Measurements from ENCODE around the gene POLR2F.
A peak's percentile ranks its signal among the peaks of the same experiment; 100 is the strongest.

Gene POLR2F

DNA sequence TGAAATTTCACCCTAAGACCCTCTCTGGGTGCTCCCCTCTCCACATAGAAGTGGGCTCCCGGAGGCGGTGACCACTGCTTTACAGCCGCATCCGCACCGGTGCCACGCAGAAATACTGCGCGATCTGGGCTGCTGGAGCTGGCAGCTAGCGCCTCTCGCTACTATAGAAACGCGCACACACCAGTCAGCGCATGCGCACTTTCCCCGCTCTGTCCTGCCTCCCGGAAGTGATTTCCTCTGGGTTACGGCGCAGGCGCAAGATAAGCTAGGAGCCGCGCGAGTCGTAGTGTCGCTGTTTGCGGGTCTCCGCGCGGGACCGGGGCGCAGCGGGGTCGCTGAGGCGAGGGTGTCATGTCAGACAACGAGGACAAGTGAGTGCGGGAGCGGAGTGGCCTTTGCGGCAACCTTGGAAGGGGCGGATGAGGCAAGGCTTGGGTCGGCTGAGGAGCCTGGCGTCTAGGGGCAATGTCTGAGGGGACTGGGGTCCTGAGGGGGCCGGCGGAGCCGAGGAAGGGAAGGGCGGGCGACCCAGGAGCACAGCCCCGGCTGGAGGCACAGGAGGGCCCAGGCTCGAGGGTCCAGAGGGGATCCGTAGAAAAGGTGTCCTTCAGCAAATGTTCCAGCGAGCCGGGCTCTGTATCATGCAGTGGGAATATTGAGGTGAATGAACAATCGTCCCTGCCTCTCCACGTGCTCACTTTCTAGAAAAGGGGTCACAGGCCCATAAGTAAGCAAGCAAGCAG is at the start of gene POLR2F, which contains the start of gene C22orf23:
Gene POLR2F (plus strand): TSS at position 263 of the 743 bp plus-strand sequence. CDS start 89 bp downstream, at position 352.
Gene C22orf23 (minus strand): TSS at position 165 of the 743 bp plus-strand sequence. CDS start 452 bp downstream, outside the sequence.
- peak; percentile 82 to 93 for DNase-seq (ENCODE audit: low read depth in 1 of 2, low spot score in 1 of 2)
- in situ Hi-C loops (cut with HindIII; ENCODE audit: low pct_unique_long_range_greater_than_20kb, low sequenced_read_pairs): no loop called here

DNA sequence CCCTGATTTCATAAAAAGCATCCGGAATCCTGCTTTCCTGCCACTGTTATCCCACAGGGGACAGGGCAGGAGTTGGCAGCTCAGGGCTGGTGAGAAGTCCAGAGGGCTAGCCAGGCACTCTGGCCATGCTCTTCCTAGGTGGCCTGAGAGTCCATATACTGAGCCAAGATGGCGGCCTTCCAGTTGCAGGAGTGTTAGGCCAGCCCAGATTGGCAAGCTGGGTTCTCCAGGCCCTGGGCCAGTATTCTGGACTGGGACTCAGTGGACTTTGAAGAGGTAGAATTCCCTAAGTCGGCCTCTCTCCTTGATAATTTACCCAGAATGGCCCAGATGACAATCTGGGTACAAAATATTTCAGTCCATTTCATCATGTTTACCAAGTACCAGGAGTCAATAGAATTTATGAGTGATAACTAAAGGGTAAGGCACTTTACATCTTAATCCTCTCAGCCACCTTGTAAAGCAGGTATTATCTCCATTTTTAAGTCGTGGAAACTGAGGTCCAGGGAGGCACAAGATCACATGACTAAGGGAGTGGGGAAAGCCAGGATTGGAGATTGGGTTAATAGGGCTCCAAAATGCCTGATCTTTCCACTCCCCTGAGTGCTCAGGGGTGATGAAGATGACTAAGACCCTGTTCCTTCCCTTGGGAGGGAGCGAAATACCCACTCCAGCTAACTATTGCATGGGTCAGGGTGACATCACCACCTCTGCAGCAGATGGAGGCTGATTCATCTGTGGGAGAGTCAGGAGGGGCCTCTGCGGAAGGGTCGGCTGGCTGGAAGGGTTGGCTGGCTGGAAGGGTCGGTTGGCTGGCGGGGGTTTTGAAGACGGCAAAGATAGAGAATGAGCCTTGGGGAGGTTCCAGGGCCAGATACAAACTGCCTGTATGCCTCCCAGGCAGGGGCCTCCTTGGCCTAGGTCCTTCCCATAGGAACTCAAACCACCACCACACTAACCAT is 48.6 kb upstream of the POLR2F start:
- DNase-seq (ENCODE audit: low read depth in 1 of 2, low spot score in 1 of 2): no peak
- TF ChIP-seq JUND (IDR thresholded peaks at IDR 0.05; ENCODE audit: low read depth): no peak
- in situ Hi-C loops (cut with HindIII; ENCODE audit: low pct_unique_long_range_greater_than_20kb, low sequenced_read_pairs): no loop called here

More for the DNA sequence above, at the start of gene POLR2F, which contains the start of gene C22orf23:
- TF ChIP-seq JUND (IDR thresholded peaks at IDR 0.05; ENCODE audit: low read depth): no peak

DNA sequence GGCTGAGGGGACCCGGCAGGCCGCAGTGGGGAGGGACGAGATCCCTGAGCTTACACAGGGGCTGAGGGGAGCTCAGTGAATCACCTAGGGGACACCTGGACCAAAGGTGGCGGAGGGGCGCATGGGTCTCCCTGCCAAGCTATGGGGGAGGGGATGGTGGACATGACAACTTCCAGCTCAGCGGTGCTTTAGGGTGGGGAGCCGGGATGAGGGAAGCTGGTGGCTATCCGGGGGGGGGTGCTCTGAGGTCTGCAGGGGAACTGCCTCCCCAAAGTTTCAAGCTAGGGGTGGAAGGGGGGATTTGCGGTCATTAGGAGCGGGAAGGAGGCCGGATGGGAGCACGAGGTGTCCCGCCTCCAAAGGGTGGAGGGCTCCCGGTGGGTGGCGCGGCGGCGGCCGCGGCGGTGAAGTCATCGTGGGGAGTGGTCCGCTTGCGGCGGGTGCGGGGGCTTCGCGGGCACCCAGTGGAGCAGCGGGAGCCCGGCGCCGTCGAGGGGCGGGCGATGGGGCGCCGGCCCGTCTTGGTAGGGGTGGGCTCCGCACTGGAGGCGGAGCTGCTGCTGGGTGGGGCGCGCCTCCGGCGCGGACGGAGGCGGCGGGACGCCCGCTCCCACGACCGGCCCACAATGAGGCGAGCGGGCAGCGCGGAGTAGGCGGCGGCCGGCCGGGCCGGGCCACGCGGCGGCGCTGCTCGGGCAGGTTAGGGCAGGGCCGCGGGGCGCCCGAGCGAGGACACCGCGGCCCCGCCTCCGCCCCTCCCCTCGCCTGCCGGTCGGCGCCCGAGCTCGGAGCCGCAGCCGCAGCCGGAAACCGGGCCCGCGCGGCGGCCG is 47.8 kb upstream of the POLR2F start, which contains the start of gene MICALL1:
Gene MICALL1 (plus strand): TSS at position 764 of the 830 bp plus-strand sequence. CDS start 126 bp downstream, outside the sequence.
- peak; percentile 69 to 75 for DNase-seq (ENCODE audit: low read depth in 1 of 2, low spot score in 1 of 2)
- in situ Hi-C loops (cut with HindIII; ENCODE audit: low pct_unique_long_range_greater_than_20kb, low sequenced_read_pairs): no loop called here
- no peak for TF ChIP-seq JUND (IDR thresholded peaks at IDR 0.05; ENCODE audit: low read depth)

DNA sequence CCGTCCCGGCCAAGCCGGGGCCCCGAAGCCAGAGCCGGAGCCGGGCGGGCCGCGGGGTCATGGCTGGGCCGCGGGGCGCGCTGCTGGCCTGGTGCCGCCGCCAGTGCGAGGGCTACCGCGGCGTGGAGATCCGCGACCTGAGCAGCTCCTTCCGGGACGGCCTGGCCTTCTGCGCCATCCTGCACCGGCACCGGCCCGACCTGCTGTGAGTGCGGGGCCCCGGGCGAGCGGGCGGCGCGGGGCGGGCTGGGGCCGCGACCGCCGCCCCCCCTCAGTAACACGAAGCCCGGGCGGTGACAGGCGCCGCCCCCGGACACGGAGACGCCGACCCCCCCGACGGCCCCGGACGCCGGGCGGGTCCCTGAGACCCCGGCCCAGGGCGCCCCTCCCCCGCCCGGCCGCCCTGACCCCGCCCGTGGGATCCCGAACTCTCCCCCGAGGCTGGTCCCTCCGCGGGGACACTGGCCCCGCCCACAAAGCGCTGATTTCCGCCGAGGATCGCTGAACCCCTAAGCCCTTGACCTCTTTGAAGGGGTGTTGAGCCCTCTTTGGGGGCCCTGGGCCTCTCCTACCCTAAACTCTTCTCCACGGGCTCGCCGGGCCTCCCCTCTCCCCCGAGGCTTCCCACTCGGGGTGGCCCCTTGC is 47.0 kb upstream of the POLR2F start:
- in situ Hi-C loops (cut with HindIII; ENCODE audit: low pct_unique_long_range_greater_than_20kb, low sequenced_read_pairs): no loop called here
- TF ChIP-seq JUND (IDR thresholded peaks at IDR 0.05; ENCODE audit: low read depth): no peak
- no peak for DNase-seq (ENCODE audit: low read depth in 1 of 2, low spot score in 1 of 2)

DNA sequence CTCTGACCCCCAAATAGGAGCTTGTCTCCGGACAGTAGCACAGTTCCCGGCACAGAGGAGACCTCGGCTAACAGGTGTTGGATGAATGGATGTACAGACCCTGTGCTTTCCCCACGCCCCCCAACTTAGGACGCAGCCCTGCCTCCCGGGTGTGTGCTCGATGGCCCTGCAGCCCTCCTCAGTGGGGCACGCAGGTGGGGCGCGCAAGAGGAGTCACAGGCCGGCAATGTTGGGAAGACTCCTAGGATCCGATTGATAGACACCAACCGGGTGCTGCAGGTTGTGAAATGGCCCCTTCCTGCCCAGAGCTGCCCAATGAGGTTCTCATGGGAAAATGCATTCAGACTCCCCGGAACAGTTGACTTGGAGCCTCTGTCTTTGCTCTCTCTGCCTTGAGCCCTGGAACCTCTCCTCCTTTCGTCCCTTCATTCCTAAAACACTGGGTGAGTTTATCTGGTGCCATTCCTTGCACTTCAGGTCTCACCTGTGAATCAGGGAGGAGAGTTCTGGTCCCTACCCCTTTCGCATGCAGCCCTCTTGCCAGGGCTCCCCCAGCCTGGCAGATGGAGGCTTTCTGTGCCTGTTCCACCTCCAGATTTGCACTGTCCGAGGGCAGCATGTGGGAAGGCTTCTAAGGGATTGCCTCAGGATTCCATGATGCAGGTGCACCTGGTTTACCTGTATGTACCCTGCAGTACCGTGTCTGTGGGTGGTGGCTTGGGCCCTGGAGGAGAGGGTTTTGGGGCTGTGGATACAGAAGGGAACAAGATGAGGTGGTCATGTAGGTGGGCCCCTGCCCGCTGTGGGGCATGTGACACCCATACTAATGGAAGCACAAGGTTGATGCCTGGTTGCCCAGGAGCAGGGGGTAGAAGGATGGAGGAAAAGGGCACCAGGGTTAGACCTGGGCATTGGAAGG is 46.2 kb upstream of the POLR2F start:
- in situ Hi-C loops (cut with HindIII; ENCODE audit: low pct_unique_long_range_greater_than_20kb, low sequenced_read_pairs): no loop called here
- no peak for TF ChIP-seq JUND (IDR thresholded peaks at IDR 0.05; ENCODE audit: low read depth)
- no peak for DNase-seq (ENCODE audit: low read depth in 1 of 2, low spot score in 1 of 2)

DNA sequence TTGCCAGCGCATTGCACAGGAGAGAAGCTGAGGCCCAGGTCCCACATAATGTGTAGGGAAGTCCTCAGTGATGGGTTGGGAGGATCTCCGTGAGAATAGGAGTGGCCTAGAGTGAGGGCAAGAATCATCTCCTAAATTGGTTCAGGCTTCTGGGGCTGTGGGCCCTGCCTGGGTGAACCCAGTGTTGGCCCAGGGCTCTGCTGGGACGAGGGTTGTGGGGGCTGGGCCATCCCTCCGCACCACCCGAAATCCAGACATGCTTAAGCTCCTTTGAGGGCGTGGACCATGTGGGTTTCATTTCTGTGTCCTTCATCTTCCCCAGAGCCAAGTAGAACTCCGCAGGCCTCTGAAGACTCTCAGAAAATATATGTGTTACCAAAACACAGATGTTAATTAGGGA is 43.7 kb upstream of the POLR2F start:
- DNase-seq (ENCODE audit: low read depth in 1 of 2, low spot score in 1 of 2): no peak
- TF ChIP-seq JUND (IDR thresholded peaks at IDR 0.05; ENCODE audit: low read depth): no peak
- in situ Hi-C loops (cut with HindIII; ENCODE audit: low pct_unique_long_range_greater_than_20kb, low sequenced_read_pairs): no loop called here

DNA sequence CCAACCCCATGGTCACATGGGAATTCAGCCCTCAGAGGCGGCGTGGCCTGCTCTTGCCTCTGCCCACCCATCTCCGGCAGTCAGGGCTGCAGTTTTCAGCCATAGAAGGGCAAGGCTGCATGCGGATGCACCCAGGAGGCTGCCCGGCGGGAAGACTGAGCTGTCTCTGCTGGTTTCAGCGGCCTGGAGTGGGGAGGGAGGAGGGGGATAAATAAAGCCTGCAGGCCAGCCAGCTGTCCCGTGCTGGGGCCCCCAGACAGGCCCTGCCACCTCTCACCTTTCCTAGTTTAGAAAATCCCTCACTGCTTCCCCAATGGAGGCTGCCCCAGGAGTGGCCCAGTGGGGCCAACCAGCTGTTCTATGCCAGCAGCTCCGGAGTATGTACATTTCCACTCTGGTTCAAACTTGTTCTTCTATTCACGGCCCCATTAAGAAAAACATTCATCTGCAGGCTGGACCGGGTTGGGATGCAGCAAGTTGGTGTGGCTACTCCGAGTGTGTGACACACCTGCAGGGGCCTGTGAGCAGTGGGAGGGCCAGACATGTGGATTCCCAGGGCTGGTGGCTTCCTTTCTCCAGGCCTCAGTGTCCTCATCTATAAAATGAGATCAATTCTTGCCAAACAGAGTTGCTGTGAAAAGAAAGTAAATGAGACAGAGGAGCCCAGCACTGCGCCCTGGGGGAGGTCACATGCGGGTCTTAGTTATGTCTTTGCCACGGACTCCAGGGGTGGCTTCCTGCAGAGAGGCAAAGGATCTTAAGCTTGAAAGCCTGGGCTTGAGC is 42.4 kb upstream of the POLR2F start:
- TF ChIP-seq JUND (IDR thresholded peaks at IDR 0.05; ENCODE audit: low read depth): no peak
- DNase-seq (ENCODE audit: low read depth in 1 of 2, low spot score in 1 of 2): no peak
- in situ Hi-C loops (cut with HindIII; ENCODE audit: low pct_unique_long_range_greater_than_20kb, low sequenced_read_pairs): no loop called here

DNA sequence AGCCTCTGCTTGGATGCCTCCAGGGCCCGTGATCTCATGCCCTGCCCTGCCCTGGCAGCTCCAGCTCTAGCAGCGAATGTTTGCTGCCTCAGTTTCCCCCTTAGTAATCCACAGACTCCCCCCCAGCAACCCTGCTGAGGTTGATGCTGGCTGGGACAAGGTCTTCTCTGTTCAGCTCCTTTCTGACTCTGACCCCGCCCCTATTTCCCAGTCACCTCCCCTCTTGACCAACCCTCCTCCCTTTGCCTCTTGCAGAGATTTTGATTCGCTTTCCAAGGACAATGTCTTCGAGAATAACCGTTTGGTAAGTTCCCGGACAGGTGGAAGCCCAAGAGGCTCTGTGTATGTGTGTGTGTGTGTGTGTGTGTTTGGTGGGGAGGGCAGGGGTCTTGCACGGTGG is 41.8 kb upstream of the POLR2F start:
- in situ Hi-C loops (cut with HindIII; ENCODE audit: low pct_unique_long_range_greater_than_20kb, low sequenced_read_pairs): no loop called here
- DNase-seq (ENCODE audit: low read depth in 1 of 2, low spot score in 1 of 2): no peak
- TF ChIP-seq JUND (IDR thresholded peaks at IDR 0.05; ENCODE audit: low read depth): no peak

DNA sequence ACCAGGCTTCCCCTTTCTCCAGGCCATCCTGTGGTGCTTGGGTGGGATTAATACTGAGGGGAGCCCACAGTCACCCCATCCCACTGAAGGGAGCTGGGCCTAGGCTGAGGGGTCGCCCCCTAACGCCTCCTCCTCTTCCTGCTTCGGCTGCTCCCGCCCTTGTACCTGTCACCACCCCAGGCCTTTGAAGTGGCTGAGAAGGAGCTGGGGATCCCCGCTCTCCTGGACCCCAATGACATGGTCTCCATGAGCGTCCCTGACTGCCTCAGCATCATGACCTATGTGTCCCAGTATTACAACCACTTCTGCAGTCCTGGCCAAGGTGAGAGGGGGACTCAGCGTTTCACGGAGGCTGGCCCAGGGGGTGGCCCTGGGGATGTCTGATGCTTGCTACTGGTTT is 41.3 kb upstream of the POLR2F start:
- no peak for TF ChIP-seq JUND (IDR thresholded peaks at IDR 0.05; ENCODE audit: low read depth)
- in situ Hi-C loops (cut with HindIII; ENCODE audit: low pct_unique_long_range_greater_than_20kb, low sequenced_read_pairs): no loop called here

DNA sequence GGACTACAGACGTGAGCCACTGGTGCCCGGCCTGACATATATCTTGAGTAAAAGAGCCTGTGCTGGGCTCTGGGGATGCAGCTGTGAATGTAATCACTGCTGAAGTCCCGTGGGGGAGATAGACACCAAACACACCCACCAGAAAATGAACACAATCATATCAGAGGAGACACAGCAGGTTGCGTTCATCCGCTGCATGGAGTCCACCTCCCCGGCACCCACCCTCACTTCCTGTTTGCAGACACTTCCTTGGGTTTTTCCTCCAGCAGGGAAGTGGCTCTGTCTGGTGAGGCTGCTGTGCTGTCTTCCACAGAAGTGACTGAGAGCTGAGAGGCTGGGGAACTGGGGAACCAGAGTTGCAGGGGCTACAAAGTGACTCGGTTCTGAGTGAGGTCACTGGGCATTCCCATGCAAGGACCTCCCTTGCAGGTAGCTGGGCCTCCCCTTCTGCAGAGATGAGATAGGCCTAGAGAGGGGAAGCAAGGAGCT is 40.2 kb upstream of the POLR2F start:
- TF ChIP-seq JUND (IDR thresholded peaks at IDR 0.05; ENCODE audit: low read depth): no peak
- no peak for DNase-seq (ENCODE audit: low read depth in 1 of 2, low spot score in 1 of 2)
- in situ Hi-C loops (cut with HindIII; ENCODE audit: low pct_unique_long_range_greater_than_20kb, low sequenced_read_pairs): no loop called here

More for the DNA sequence above, 41.3 kb upstream of the POLR2F start:
- DNase-seq (ENCODE audit: low read depth in 1 of 2, low spot score in 1 of 2): no peak

All from T47D (cell line).